NCI-H345 (cell line): ENCODE measurements around the gene HSPA12A.

Source experiments
- DNase-seq: peaks from one replicate; lab custom pipeline; 2025; lab: John Stamatoyannopoulos, UW

The HSPA12A gene

DNA sequence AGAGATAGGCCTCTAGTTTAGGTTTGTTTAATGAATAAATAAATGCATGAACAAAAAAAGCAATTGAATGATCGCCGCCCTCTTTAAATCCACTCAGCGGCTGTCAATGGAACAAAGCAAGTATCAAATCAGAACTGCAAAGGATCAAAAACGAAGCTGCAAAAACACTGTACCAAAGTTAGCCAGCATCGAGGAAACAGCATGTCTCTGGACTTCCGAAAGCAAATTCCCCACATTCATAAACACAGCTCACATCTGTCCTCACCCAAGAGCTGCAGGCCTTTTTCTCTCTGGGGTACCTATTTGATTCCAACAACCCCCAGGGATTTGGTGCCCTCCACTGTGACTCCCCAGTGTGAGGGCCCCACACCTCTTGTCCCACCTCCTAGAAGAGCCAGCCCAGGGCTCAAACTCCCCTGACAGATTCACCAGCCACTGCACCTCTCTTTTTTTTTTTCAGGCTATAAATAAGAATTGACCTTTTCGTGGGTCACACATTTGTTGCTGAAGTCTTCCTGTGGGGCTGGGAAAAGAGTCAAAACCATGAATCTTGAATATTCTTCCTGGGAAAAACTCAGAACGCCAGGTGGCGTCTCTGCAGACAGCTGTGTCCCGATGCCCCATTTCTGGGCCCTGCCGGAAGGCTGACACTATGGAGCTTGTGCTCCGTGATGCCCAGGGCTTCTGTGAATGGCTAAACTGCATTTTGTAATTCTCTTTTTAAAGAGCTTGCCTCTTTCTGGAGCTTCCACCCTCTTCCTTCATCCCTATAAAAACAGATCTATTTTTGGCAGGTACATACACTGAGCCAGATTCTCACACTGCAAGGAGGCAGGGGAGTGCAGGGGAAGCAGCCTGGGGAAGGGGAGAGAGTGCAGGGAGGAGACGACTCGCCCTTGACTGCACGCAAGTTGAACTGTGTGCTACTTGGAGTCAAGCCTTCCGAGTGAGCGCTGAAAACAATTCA is 51.7 kb downstream of the HSPA12A start:
- no peak for DNase-seq

DNA sequence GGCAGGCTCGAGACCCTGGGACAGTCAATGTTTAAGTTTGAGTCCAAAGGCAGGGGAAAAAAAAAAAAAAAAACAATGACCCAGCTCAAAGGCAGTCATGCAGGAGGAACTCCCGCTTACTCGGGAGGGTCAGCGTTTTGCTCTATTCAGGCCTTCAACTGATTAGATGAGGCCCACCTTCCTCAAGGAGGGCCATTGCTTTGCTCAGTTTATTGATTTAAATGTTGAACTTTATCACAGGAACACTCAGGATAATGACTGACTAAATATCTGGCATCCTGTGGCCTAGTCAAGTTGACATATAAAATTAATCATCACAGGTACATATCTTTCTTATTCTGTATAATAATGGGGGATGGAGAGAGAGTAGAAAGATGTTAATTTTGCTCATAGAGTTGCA is 52.6 kb downstream of the HSPA12A start:
- DNase-seq = no peak

DNA sequence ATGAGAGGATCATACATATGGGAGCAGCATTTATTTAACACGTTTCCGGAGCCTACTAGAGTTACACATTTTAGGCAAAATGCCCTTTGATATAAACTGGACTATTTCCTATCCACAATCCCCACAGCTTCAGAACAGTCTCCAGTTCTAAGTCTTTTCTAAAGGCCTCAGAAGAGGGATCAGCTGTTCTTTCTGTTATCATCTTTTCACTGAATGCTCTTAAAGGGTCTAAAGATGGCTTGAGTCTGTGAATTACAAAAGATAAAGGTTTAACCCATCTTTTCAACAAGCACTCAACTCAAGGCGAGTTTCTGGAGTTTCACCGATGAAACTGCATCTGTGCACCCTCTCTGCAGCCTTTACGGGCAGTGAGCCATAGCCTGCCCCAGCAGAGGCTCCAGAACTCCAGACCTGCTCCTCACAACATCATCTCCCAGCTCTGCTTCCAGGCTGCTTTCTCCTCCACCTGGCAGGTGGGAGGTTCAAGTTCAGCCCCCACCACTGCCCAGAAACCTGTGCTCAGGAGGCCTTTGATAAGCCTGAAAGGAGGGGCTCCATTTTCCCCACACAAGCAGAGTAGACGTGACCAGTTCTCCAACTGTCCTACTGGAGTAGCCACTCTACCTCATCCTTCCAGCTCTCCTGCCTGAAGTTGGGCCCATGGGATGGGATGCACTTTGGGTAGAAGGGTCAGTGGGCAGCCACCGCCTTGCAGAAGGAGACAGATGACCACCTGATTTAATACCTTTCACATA is 53.4 kb downstream of the HSPA12A start:
- no peak for DNase-seq

DNA sequence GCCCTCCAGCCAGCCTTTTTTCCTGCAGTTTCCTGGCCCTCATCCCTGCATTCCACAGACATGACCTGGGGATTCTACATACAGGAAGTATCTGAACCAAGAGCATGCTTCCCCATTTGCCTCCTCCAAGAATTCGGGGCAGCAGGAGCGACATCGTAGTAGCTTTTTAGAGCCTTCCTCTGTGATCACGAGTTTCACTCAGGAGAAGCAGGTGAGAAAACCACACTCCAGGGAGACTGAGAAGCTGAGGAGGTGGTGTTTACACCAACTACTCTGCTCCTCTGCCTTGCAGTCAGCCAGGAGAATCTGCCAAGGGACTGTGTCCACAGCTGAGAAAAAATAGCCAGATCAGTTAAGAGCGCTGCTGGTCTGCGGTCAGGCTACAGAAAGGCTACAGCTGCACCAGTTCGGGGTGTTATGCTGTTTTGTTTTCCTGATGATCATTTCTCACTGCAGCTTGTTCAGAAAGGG is 54.1 kb downstream of the HSPA12A start:
- no peak for DNase-seq

DNA sequence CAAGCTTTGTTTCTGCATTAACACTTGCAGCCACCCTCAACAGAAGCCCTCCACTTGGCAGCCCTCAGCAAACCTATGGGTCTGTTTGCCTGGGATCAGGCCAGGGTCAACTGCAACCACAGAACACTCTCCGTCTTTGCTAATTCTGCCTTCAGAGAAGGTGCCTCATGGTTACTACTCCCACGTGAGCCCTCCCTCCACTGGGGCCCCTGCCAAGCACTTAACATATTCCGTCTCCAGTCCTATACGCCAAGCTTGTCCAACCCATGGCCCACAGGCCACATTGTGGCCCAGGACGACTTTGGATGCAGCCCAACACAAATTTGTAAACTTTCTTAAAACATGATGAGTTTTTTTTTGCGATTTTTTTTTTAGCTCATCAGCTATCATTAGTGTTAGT is 54.7 kb downstream of the HSPA12A start:
- DNase-seq = no peak

DNA sequence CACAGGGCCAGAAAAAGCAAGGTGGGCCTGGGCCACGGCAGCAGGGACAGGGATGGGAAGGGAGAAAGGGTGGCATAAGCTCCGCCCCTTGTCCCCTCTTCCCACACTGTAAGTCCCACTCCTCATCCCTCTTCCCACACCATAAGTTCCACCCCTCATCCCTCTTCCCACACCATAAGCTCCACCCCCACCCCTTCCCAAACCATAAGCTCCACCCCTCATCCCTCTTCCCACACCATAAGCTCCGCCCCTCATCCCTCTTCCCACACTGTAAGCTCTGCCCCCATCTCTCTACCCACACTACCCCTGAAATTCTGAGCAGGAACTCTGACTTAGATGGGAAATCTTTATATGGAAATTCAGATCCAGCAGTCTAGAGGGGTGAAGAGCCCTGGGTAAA is 55.7 kb downstream of the HSPA12A start:
- no peak for DNase-seq

DNA sequence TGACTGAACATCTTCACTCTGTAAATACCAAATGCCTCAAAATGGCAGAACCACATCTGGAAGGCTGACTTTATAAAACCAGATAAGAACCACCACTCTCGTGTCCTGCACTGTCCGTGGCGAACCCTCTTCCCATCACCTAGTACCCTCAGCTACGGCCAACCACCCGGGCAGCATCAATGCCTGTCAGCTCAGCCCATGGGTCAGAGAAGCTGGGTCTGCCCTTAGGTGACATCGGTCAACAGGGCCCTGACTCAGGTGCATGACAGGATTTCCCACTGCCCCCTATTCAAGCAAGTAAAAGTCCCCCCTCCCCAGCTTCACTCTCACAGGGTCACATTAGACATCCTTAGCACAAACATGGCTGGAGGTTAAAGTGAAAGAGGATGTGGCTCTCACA is 56.6 kb downstream of the HSPA12A start:
- no peak for DNase-seq

DNA sequence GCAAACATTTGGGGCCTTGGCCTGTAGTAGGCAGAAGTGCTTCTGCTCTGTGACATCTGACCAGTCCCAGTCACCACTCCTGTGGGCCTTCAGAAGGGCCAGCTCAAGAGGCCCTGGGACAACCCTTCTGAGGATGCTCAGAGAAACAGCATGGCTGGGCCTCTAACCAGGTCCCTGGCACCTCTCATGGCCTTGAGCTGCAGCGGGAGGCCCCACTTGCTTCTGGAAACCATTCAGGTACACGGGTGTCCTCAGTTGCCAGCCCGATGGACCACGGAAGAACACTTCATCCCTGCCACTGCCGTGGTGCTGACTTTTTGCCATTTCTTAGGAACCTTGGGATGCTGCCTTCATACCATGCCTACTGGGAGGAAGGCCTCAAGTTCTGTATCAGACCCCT is 57.6 kb downstream of the HSPA12A start:
- no peak for DNase-seq

DNA sequence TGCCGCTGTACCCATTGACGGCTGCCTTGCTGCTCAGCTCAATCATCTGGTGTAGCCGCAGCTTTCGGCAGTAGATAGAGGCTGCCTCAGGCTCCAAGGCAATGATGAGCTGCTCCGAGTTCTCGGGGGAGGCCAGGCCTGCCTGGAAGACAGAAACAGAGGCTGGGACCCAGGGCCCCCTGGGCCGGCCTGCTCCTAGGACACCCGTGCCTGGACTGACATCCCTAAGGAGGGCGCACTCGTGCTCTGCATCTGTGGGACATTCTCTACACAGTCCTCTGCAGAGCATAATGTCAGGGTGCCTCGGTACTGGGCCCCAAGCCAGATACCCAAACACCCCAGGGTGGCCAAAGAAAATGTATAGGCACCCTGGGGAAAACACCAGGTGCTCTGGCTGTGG is 58.5 kb downstream of the HSPA12A start:
- DNase-seq = no peak

DNA sequence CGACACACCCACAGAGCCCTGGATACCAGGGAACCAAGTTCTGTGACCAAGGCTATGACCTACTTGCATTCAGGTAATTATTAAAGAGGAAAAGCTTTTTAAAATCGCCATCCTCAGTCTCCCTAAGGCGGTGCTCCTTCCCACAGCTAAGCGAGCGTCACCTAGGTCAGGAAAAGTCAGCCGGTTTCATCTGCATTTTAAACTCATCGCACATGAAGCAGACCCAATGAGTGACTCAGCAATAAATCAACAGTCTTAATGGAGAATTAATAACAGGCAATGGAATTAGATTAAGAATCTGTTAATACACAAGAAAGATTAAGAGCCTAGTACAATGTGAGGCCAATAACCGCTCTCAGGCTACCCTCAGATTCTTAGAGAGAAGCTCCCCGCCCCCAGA is 59.2 kb downstream of the HSPA12A start:
- no peak for DNase-seq

DNA sequence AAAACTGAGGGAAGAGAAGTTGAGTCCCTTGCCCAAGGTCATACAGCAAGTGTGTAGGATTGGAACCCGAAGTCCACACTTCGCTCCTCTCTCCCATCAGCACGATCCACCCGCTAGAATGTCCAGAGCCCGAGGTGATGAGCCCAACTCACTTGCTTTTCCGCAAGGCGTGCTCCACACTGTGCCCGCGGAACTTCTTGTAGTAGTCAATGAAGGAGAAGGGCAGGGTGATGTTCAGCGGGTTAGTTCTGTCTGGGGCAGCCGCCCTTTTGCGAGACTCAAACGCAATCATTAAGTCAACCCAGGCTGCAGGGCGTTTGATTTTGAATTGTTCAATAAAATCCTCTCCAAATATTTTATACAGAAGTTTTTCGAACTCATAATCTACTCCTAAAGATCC is 63.0 kb downstream of the HSPA12A start:
- DNase-seq = no peak

DNA sequence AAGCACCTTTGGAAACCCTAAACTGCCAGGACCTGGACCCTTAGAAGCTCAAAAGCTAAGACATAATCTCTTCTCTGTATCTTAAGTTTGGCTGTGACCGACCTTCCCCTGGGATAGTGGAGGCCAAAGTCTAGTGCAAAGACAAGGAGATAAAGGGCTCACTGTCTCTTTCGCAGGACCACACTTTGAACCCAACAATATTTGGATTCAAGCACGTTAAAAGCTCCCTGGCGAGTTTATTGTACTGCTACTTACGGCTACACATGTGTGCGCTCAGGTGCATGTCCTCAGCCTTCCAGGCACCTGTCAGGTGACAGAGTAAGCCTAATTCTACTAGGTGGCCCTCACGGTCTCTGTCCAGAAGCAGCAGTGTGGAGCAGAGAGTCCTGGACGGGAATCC is 65.7 kb downstream of the HSPA12A start:
- DNase-seq = no peak

DNA sequence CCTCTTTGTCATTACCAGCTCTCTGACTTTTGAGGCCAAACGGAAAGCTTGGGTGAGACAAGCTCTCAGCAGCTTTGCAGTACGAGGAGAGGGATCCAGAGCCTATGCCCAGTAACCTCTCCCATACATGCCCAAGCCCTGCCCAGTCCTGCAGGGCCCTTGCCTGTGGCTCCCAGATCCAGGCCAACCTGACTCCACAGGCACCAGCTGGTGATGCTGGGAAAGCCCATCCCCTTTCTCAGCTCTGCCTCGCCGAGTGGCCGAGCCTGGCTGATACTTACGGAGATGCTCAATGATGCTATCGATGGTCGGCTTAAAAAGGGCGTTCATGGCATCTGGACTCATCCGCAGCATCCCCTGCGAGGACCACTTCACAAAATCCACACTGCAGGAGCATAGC is 66.2 kb downstream of the HSPA12A start:
- DNase-seq = no peak

DNA sequence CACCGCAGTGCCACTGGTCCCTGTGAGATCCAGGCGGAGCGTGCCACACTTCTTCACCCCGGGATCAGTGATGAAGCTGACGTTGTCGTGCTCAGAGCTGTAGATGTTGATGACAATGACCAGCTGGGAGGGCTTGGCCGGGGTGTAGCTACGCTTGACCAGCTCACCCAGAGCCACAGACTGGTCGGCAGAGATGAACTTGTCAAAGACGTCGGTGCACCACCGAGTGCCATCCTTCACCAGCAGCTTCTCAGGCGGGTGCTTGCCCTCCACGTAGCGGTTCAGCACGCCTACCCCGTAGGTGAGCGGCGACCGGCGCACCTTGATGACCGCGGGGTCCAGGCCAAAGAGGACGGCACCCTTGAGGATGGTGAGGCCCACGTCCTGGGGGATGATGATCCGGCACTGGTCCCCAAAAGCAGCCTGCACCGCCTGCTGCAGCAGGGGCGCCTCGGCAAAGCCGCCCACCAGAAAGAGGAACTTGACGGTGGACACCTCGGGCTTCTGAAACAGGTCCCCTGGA is 67.4 kb downstream of the HSPA12A start:
- DNase-seq = no peak

DNA sequence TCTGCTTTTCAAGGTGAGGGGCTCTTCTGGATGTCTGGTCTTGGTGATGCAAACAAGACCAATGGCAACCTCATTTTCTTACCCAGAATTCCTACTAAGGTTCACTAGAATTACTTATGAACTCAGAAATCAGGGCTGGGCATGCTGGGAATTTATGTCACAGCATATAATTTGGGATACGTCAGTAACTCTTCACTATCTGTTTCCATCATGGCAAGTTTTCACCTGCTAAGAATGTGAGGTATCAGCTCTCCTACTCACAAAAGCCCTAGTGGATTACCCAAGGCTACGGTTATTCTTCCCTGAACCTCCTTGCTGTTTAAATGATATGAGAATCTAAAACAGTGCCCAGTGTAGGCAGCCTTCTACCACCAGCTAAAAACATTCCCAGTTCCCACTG is 68.5 kb downstream of the HSPA12A start:
- no peak for DNase-seq

DNA sequence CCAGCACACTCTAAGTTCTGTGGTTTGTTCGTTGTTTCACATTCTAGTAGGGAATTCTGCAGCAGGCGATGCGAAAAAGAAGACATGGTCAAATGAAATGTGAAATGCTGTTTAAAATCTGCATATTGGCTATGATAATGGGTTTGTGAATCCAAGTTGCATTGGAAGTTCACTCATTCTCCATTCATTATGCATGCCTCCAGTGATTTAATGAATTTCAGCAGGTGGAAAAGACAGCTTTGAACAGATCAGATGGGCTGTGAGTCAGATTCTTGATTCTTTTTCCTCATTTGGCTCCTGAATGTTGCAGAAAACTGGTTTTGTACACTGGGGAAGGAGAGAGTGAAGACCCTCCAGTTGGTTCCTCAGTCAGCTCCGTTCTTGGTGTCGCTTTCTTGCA is 69.5 kb downstream of the HSPA12A start:
- DNase-seq = no peak

DNA sequence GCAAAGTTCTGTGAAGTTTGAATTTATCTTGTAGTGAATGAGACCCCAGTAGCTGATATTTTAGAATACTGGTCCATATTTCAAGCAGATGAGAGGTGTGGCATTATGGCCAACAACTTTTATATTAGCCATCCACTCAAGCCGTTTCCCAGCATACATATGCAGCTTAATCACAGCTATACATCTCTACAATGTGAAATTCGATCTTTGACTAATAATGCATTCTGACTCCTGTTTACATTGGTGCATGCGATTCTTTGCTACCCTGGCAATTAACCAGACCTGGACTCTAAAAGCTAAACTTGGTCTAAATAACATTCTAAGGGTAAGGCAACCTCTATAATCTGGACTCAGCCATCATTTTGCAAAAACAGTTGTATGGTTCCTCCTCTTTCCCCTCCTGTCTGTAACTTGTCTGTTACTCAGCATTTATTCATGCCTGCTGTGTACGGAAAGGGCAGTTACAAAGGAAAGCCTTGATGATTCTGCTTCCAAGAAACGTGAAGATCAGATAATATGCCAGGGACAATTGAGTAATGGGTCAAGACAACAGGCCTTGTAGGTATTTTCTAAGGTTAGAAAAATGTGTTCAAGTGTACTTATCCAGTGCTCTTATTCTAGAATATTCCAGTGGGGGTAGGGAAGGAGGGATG is 71.0 kb downstream of the HSPA12A start:
- no peak for DNase-seq

DNA sequence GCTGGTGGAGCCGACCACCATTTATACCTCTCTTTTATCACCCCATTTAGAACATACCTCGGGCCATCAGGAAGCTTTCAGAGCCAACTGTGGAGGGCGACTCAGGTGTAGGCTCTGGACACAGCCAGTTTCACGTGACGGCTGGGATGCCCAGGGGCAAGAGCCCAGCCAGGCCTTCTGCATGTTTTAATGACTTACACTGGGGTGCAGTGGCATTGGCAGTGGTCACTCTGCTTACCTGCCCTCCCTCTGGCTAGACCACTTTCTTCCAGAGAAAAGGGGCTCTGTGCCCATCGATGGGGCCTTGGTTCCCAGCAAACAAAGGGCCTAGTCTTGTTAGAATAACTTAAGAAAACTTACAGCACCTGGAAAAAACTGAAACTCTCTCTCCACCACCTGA is 71.7 kb downstream of the HSPA12A start:
- no peak for DNase-seq

DNA sequence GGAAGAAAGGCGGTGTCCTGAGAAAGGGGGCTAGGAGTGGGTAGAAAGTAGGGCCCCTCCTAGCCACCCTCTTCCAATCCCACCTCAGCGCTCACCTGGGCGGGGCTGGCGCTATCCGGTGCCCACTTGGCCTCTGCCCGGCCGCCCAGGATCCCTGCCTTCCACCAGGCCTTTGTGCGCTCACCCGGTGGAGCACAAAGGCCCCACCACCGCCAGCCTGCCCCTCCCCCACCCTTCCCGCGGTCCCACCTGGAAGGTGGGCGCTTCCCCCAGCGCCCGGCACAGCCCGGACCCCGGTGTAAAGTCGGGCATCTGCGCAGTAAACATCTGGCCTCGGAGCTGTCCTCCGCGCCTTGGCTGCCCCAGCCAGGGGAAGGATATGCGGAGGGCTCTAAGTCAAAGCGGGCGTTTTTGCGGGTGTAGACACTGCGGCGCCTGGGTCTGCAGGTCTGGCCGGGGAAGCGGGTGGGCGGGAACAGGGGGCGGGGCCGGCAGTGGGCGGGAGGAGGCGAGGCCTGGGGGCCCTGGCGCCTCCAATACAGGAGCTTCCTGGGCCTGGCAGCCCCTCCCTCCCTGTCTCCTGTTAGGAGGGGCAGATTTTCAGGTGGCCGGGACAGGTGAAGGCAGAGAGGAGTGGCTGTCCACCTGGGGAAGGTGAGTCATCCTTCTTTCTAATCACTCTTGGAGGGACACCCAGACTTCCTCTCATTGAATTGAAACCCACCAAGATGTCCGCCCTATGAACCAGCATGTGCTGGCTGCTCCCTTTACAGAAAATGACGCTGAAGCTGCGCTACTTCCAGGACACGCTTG is 72.3 kb downstream of the HSPA12A start:
- no peak for DNase-seq

DNA sequence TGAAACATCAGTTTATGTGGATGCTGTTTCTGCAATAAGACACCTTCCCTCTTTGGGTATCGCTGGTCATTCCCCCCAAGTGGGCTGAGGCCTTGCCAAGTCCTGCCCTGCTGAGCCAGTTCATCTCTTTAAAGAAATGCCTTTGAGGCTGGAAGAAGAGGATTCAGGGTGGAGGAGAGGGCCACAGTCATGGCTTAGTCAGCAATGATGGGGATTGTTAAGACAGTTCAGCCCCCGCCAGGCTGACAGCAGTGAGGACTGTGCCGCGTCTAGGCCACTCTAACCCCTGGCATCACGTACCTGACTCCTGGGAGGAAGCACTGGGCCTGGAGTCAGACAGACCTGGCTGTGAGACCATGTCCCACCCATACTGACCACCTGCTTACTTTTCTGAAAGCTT is 73.3 kb downstream of the HSPA12A start:
- no peak for DNase-seq

DNA sequence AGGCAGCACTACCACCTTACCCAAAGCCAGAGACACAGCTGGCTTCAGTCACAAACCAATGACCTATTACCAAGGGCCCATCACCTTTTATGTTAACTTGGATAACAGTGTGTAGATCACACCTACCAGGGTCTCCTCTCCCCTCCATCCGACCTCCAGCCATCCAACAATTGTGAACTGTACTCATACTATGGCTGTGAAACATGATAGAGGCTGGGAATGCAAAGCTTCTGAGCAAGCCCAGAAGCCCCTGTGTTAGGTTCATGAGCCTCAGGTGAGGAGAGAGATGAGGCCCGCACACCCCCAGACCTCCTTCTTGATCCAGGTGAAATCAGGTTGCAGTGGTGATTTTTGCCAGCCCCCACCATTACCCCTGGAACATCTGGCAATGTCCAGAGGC is 73.9 kb downstream of the HSPA12A start:
- no peak for DNase-seq

DNA sequence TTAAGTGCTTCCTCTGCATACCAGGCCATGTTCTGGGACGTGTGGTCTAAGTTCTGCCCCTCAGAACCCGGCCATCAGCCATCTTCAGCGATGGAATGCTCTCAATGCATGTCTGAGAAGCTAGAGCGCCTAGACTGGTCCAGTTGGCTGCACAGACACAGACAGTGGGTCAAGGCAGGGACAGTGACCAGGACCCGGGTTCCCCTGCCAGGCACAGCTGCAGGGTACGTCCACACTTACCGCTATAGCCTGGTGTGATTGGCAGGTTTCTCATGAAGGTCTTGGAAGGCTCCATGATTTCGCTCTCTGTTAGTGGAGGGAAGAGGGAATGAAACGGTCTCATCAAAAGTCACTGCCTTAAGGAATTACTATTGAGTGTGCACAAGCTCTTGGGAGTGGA is 74.3 kb downstream of the HSPA12A start:
- DNase-seq = no peak
